Caco-2 (cell line): ENCODE results near the gene ANKRD9. TPM values are rescaled to one million over a fixed set of nuclear protein-coding genes. Genes with fewer than 3 reads are reported as not detected.

Experiments used
- BruUV-seq: library from RNA; stranded (reverse); fragments of 400-500 nt; replicated peaks from 2 replicates; lab custom pipeline; 2021; lab: Mats Ljungman, UMichigan
- CTCF ChIA-PET: fragments of 300-600 bp; sonication (Branson Sonifier 250); formaldehyde crosslinking; loops from one replicate; lab custom pipeline; 2022; ENCODE audit warnings: antibody characterized with exemption; lab: Charles Lee
- POLR2A ChIA-PET: fragments of 300-600 bp; sonication (Branson Sonifier 250); formaldehyde crosslinking; loops from one replicate; lab custom pipeline; 2022; ENCODE audit warnings: antibody characterized with exemption; lab: Charles Lee
- DNase-seq, 2 experiments: peaks; one replicate each; pipeline versions ENCODE4 v3.0.0 to v3.0.0-alpha.2; 2020 to 2022
- H3K27me3 ChIP-seq: replicated peaks from 2 replicates; pipeline ENCODE4 v1.6.0; 2011; ENCODE audit warnings: low read length; ENCODE audit not compliant: control insufficient read depth, insufficient read depth
- H3K36me3 ChIP-seq: 2 replicates; pipeline ENCODE4 v1.5.1; 2011; ENCODE audit warnings: low read length; ENCODE audit not compliant: control insufficient read depth, insufficient read depth
- H3K4me1 ChIP-seq: fragments of 250-450 bp; sonication (Bioruptor Pico); 2 replicates; pipeline ENCODE4 v1.5.1; 2020; ENCODE audit warnings: mild to moderate bottlenecking
- H3K4me3 ChIP-seq: 2 replicates; pipeline ENCODE4 v1.5.1; 2011; ENCODE audit warnings: low read depth, mild to moderate bottlenecking, control low read depth, low read length
- H3K9me3 ChIP-seq: fragments of 250-450 bp; sonication (Bioruptor Pico); 2 replicates; pipeline ENCODE4 v1.5.1; 2020; ENCODE audit warnings: mild to moderate bottlenecking, moderate library complexity
- H3K27ac Mint-ChIP-seq: one replicate; pipeline ENCODE4 v1.8.0; 2022; ENCODE audit warnings: mixed read lengths; ENCODE audit not compliant: unreplicated experiment
- H3K27me3 Mint-ChIP-seq: one replicate; pipeline ENCODE4 v1.8.0; 2022; ENCODE audit warnings: mixed read lengths; ENCODE audit not compliant: insufficient read depth, unreplicated experiment
- H3K36me3 Mint-ChIP-seq: one replicate; pipeline ENCODE4 v1.8.0; 2022; ENCODE audit warnings: mild to moderate bottlenecking, mixed read lengths; ENCODE audit not compliant: insufficient read depth, unreplicated experiment
- H3K4me1 Mint-ChIP-seq: one replicate; pipeline ENCODE4 v1.8.0; 2022; ENCODE audit warnings: low read depth, mixed read lengths; ENCODE audit not compliant: unreplicated experiment
- H3K4me3 Mint-ChIP-seq: one replicate; pipeline ENCODE4 v1.8.0; 2022; ENCODE audit warnings: mild to moderate bottlenecking, moderate library complexity, mixed read lengths; ENCODE audit not compliant: unreplicated experiment
- H3K9me3 Mint-ChIP-seq: one replicate; pipeline ENCODE4 v1.8.0; 2022; ENCODE audit warnings: mixed read lengths; ENCODE audit not compliant: unreplicated experiment
- CTCF ChIP-seq, 2 experiments: fragments of 200-600 bp in 1 of 2; IDR thresholded peaks; 1 replicate in 1 of 2; 2 replicates in 1 of 2; pipeline versions ENCODE4 v1.5.1 to v1.8.0; 2011 to 2022; ENCODE audit warnings: antibody characterized with exemption in 1 of 2, control low read depth in 1 of 2, inconsistent platforms in 1 of 2, low read depth in 1 of 2, low read length in 1 of 2, mild to moderate bottlenecking in 1 of 2, moderate library complexity in 1 of 2; ENCODE audit not compliant: insufficient read depth in 1 of 2, severe bottlenecking in 1 of 2, unreplicated experiment in 1 of 2
- intact Hi-C: fragments of 100-400 bp; cut with micrococcal nuclease; formaldehyde crosslinking; loops from one replicate; pipeline ENCODE4 v1.10.0; 2022; ENCODE audit not compliant: unreplicated experiment
- microRNA-seq: library from miRNA; unstranded; fragments of <30 nt; microRNA quantifications from one replicate; pipeline ENCODE4 v1.2.0, GENCODE V29; 2022
- total RNA-seq: library from RNA; stranded (reverse); gene quantifications from 2 replicates; pipeline ENCODE4 v1.2.3, GENCODE V29; 2022

ANKRD9 gene
- total RNA-seq, 1 experiment from 2014 or later = 15.0 TPM

DNA sequence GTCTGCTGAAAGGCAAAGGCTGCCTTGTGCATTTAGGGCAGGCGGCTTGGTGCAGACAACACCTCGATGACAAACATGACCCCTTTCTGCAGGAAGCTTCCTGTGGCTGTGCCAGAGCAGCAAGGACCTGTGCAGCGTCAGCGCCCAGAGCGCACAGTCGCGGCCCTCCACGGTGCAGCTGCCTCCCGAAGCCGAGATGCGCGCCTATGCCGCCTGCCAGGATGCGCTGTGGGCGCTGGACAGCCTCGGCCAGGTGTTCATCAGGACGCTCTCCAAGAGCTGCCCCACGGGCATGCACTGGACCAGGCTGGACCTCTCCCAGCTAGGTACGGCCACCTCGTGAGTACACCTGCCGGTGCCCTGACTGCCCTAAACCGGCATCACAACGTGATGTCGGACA, 57.3 kb downstream of the ANKRD9 start:
- no peaks in the 10 kb centered on the region for H3K9me3 ChIP-seq
- DNase-seq = no peak
- ChIA-PET POLR2A (no interaction called here), CTCF (no interaction called here)
- Mint-ChIP-seq H3K4me3 (no peak overlapping the region), H3K27ac (no peak overlapping the region), H3K4me1 (no peaks in the 10 kb centered on the region), H3K36me3 (no peaks in the 10 kb centered on the region), H3K9me3 (no peaks in the 10 kb centered on the region), H3K27me3 (no peaks in the 10 kb centered on the region)
- TF ChIP-seq CTCF (IDR thresholded peaks at IDR 0.05; ENCODE audit: insufficient read depth in 1 of 2, low read depth in 1 of 2, low read length in 1 of 2, severe bottlenecking in 1 of 2, unreplicated experiment in 1 of 2) = no peak
- no TSS peak for BruUV-seq
- intact Hi-C loops = no loop called here
- no peaks in the 10 kb centered on the region for H3K27me3 ChIP-seq
- no peaks in the 10 kb centered on the region; the same call in 1 of the 2 replicates for H3K36me3 ChIP-seq
- H3K4me3 ChIP-seq = no peak overlapping the region
- H3K4me1 ChIP-seq = no peaks in the 10 kb centered on the region

Small RNA genes lying within 50 kb of the gene (microRNA-seq; reads per million reads assigned to microRNA genes)
- not detected for gene MIR4309

Other genes with a start within 250 kb of the ANKRD9 start
- 1.4 and 2.0 TPM in 2 replicates for gene MOK, start 204.6 kb downstream of the ANKRD9 start, total RNA-seq
- 9.8 and 11.9 TPM in 2 replicates for gene ZNF839, start 190.0 kb downstream of the ANKRD9 start, total RNA-seq
- 38.9 and 41.5 TPM in 2 replicates for gene CINP, start 146.9 kb downstream of the ANKRD9 start, total RNA-seq
- gene TECPR2, start 146.8 kb downstream of the ANKRD9 start, total RNA-seq = 5.4 and 9.3 TPM in 2 replicates
- gene RCOR1, start 82.9 kb upstream of the ANKRD9 start, total RNA-seq = 31.0 and 33.6 TPM in 2 replicates